NCI-H510A treated with DMSO at 0.1 percent for 48 hours (cell line): ENCODE measurements around the gene BHLHE23.

Experiments
- DNase-seq: peaks from one replicate; lab custom pipeline; 2025; lab: John Stamatoyannopoulos, UW

Gene BHLHE23

DNA sequence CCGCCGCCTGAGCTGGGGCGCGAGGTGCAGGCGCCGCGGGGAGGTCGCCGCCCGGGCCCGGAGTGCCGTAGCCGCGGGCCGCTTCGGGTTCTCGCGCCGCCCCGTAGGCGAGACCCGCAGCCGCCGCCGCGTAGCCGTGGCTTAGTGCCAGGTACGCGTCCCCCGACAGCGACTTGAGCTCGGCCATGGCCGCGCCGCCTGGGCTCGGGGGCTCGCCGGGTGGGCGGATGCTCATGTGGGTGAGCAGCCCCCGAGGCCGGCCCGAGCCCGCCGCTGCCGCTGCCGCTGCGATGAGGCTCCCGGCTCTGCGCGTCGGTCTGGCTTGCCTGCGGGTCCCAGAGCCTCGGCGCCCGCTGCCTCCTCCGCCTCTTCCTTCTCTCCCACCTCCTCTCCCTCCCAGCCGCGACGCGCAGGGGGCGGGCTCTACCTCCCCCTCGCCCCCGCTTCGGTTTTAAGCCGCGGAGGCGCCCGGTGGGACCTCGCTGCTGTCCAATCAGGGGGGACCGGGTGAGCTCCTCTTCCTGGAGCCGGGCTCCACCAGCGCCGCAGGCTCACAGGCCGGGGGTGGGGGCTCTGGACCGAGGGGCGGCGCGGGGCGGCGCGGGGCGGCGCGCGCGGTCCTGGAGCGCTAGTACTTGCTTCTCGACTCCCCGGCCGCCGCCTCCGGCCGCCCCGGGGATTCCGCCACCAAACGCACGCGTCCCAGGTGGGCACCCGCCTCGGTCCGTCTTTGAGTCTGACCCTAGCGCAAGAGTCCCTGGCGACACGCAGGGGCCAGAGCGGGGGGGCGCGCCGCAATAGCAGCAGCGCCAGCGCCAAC, at the start of gene BHLHE23:
TSS of gene BHLHE23 (minus strand) at position 425 of the 820 bp plus-strand sequence. CDS start at position 235, 190 bp downstream.
- DNase-seq: no peak

DNA sequence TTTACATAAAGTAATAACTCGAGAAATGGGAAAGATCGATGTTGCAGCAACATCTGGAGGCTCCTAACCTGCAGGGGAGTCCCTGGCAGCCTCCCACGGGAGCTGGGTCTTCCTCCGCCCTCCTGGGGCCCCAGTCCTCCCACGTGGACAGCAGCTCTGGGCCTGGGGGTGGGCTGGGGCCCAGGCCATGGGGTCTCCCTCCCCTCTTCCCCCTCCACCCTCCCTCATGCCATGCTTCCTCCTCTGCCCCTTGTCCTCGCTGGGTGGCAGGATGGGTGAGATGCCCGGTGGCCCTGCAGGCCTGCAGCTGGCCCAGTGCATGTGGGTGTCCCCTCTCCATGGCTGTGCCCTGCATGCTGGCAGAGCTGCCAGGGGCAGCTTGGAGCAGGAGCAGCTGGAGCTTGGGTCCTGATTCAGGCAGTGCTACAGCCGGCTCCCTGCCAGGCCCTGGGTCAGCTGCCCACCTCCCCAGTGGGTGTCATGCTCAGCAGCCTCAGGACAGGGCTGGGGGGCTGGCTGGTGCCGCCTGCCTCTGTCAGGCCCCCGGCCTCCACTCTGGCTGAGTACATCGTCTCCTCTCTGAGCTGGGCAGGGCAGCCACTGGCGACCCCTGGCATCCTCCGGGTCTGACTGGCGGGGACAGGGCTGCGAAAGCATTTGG, 48.9 kb upstream of the BHLHE23 start:
- DNase-seq: no peak

DNA sequence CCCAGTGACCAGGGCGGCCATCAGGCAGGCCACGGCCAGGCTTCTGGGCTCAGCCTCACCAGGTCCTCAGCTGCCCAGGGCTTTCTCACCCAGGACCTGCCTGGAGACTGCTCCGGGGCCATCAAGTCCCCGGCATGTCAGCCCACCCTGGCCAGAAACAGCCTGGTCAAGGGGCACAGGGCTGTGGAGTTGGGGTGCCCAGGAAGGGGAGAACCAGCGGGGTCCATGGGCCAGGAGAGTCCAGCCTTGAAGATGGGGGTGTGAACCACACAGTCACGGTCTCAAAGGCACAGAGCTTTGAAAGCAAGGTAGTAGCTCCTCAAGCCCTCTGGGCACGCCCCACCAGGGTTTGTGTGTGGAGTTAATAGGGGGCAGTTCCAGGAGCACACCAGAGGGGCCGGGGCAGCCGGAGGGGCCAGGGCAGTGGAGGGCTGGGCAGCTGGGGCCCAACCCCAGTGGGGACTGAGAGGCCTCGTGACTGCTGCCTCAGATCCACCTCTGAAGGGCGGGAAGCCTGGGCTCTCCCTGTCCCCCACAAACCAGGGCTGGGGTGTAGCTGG, 48.0 kb upstream of the BHLHE23 start:
- DNase-seq: no peak

DNA sequence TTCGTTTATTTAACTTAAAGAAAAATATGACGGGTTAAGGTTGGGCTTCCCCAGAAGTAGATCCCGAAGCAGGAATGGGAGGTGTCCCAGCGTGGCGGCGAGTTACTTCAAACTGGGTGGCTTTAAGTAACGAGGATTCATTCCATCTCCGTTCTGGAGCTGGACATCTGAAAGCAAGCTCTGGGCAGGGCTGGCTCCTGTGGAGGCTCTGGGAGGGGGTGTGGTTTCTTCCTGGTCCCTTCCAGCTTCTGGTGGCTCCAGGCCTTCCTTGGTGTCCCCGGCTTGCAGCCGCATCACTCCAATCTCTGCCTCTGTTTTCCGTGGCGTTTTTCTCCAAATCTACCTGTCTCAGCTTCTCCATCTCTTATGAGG, 47.3 kb upstream of the BHLHE23 start:
- no peak for DNase-seq

DNA sequence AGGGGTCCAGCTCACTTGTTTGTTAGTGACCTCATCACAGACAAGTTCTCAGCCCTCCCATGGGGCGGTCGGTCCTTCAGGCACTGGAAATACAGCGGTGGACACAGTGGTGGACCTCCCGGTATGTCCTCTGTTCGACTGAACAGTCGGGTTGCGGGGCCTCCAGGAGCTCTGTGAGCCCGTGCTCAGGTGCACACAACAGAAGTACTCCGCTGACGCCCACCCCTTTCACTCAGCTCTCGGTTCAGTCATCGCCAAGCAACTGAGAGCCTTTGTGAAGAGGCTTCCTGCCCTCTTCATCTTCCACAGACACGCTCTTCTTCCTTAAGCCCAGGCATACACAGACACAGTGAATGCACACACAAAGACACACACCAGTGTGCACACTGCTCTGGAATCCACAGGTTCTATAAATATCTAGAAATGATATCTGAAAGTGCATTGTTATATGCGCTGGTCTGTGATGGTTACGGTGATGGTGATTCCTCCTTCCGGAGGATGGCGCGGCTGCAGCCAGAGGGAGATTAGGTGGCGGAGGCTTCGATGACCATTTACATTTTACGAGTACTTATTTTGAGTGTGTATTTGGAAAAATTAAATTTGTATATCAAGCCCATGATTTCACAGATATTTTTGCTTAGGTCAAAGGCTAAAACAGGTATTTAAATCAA, 46.8 kb upstream of the BHLHE23 start:
- DNase-seq: no peak

DNA sequence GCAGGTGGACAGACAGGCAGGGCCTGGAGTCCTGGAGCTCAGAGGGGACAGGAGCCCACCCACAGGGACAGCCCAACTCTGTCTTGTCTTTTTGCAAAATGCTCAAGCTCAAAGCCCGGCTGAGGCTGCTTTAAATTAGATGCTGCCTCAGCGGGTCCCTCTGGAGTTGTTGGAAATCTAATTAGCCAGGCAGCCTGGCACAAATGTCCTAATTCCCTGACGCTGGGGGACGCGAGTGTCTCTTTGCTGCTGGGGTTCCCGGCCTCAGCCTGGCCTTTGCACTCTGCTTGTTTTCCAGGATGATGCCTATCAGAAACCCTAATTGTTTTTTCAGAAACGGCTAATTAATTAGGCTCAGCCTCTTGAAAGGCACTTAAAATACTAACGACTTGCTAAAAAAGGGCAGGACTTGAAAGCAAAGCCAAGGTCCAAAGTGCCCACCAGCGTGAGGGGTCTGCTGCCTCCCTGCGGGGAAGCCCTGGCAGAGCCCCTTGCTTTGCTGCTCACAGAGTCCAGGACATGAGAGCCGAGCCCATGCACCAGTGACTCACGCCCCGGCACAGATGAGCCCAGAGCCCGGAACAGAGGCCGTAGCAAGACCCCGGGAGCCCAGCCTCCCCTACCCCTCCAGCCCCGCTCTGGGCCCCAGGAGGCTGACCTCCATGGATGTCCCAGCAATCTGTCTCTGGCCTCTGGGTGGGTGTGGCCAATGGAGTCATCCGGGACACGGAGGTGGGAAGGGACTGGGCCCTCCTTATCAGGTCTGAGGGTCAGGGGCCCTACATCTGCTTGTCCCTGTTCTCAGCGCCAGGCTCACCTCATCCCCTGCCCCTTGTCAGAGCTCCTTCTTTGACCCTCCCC, 46.0 kb upstream of the BHLHE23 start:
- DNase-seq: no peak

DNA sequence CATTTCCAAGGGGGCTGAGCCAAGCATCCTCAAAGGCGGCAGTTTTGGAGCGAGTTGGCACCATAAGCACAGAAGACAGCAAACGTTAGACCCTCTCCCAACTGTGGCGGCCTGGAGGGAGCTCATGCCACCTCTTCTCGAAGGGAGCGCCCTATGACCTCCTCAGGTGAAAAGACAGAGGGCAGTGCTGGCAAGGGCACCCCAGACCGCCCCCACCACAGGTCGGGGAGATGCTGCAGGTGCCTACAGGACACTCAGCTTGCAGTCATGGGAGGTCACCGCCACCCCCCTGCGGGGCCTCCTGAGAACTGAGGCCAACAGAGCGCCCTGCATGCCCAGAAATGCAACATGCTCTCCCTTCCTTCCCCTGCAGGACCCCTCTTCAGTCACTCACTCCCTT, 45.1 kb upstream of the BHLHE23 start:
- no peak for DNase-seq

DNA sequence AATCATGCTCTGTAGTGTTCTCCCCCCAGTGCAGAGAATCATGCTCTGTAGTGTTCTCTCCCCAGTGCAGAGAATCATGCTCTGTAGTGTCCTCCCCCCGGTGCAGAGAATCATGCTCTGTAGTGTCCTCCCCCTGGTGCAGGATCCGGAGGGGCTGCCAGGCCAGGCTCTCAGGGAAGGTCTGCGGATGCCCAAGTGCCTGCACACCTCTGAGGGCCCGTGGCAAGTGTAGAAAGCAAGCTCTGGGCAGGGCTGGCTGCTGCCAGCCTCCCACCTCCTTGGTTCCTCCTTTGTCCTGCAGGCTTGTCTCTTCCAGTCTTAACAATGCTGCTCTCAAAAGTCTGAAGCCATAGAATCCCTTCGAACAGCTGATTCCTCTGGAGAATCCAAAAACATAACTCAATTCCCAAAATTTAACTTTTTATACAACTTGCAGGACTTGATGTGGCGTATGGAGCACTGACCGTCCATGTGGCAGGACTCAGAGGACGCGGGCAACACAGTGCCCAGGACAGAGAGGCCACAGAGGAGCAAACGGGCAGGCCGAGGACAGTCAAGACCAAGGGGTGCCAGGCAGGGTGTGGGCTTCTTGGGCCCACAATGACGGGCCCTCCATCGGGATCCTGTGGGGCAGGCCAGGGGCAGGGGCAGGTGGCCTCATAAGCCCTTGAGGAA, 44.6 kb upstream of the BHLHE23 start:
- no peak for DNase-seq

DNA sequence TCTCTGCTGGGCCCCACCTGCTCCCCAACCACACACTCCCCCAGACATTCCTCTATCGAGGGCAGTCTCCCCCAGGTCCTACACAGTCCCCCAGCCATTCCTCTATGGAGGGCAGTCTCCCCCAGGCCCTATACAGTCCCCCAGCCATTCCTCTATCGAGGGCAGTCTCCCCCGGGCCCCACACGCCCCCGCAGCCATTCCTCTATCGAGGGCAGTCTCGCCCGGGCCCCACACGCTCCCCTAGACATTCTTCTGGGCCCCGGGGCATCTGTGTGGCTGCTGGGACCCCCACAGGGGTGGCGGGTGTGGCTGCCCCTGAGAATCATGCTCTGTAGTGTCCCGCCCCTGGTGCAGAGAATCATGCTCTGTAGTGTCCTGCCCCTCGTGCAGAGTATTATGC, 43.6 kb upstream of the BHLHE23 start:
- DNase-seq: no peak

DNA sequence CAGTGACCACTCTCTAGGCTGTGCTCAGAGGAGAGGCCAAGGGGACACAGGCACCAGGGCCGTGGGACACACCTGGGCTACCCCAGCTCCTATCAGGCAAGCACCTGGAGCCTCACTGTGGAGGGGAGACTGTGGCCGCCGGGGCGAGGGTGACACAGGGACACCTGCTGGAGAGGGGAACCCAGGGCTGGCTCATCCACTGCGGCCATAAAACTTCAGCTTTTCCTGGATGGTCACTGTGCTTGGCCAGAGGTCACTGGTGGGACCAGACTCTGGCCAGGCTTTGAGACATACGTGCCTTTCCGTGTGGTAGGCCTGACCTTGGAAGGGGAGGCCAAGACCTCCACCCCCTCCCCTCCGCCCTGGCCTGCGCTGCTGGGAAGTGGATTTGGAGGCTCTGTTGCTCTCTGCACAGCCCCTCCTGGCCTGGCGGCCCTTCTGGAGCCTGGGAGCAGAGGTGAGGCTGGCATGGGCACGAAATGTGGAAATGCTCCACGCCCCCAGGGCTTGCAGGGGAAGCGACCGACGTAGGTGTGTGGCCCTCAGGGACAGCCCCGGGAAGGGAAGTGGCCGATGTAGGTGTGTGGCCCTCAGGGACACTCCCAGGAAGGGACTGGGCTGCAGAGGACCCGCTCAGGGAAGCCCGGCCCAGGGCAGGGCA, 42.9 kb upstream of the BHLHE23 start:
- no peak for DNase-seq

DNA sequence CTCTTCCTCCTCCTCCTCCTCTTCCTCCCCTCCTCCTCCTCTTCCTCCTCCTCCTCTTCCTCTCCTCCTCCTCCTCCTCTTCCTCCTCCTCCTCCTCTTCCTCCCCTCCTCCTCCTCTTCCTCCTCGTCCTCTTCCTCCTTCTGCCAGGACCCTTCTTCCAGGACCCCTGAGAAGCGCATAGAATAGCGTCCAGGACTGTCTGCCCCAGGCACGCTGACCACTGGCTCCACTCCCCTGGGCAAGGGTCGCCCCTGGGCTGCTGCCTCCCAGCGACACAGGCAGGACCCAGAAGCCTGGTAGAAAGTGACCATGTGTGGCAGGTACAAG, 42.4 kb upstream of the BHLHE23 start:
- DNase-seq: no peak

DNA sequence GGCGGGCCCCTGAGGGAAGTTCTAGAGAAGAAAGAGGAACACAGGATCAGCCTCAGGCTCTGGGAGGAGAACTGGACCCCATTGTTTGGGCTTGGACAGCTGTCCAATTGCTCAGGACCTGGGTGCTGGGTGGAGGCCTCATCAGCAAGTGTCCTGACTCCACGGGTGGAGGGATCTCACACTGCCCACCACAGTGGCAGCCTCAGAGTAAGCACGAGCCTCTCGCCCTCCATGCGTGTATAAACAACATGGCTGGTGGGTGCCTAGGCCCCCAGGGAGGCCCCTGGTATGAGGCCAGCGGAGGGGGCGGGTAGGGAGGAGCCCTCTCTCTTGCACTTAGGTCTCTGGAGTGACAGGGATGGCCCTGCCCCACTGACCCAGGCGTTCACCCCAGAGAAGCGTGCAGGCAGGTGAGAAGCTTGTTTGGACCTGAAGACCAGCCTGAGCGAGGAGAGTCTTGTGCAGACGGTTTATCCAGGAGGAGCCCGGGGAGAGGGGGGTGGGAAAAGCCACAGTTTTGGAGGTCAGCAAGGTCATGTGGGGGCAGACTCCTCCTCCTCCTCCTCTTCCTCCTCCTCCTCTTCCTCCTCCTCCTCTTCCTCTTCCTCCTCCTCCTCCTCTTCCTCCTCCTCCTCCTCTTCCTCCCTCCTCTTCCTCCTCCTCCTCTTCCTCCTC, 41.9 kb upstream of the BHLHE23 start:
- no peak for DNase-seq

DNA sequence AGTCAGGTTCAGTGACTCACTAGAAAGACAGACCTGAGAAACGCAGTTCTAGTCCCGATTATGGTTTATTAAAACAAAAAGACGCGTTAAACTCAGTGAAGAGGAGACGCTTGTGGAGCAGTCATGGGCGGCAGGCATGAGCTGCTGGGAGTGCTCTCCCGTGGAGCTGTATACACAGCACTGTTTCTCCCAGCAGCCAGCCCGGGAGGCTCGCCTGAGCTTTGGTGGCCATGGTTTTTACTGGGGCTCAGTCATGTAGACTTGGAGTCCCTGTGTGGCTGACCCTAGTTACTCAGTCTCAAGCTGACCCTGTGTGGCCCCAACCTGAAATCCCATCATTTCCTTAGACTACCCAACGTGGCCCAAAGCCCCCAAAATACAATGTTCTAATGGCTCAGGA, 41.2 kb upstream of the BHLHE23 start:
- DNase-seq: no peak

DNA sequence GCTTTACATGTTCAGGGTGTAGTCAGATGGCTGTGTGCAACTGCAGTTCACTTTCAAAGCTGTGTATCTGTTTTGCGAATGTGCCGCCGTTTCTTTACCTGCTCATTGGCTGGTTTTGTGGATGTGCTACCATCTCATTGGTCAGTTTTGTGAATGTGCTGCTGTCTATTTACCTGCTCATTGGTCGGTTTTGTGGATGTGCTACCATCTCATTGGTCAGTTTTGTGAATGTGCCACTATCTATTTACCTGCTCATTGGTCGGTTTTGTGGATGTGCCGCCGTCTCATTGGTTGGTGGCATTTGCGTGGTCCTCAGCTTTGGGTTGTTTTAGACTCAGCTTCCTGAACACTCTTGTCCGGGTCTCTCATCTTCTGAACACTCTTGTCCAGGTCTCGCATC, 40.5 kb upstream of the BHLHE23 start:
- DNase-seq: no peak

DNA sequence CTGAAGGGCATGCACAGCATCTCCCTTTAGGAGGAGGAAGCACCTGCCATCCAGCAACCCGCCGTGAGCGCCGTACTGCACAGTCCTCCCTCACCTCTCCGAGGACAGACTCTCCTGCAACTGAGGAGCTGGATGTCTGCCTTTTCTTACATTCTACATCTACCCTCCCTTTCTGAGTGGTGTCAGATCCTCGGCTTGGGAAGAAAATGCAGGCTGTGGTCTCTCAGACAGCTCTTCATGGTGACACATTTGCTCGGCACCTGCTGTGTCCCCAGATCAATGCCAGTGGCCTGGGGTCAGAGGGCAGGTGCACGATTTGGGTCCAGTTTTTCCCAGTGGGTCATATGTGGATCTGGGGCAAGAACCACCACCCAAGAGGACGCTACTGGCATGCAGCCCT, 40.1 kb upstream of the BHLHE23 start:
- no peak for DNase-seq

DNA sequence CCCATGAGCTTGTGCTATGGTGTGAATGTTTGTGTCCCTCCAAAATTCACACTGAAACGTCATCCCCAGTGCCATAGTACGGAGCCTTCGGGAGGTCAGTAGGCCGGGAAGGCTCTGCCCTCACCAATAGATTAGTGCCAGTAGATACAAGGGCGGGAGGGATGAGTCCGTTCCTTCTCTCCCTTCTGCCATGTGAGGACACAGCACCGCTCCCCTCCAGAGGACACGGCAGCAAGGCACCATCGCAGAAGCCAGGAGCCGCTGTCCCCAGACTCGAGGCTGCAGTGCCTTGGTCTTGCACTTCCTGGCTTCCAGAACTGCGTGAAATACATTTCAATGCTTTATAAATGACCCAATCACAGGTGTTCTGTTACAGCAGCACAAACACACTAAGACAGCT, 39.2 kb upstream of the BHLHE23 start:
- DNase-seq: no peak

DNA sequence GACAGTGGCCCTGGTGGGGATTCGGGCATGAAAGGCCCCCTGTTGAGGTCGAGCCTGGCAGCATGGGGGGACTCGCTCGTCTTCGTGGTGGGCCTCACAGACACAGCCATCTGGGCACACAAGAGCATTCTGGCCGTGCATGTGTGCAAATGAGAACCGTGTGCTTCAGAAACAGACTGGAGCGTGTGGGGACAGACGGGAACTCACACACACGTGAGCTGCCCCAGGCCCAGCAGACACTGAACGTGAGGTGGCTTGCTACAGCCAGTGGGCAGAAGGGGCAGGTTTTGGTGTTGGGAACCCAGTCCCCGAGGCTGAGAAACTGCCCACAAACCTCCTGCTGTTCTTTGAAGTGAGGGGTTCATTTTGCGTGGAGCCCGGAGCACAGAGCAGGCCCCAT, 38.6 kb upstream of the BHLHE23 start:
- no peak for DNase-seq

DNA sequence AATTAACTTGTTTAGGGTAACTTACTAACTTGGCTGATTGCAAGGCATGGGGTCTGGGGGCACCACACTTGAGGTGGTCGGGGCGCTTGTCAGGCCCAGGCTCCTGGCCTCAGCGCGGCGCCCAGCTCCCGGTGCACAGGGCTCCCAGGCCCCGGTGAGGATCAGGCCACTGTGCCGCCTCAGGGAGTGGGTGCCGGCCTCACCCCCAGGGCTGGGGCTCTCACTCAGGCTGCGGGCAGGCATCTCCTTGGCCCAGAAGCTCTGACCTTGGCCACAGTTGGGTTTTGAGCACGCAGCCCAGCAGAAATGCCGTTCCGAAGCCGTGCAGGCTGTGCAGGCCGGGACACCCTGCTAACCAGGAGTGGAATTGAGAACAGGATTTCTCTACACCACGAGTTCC, 37.8 kb upstream of the BHLHE23 start:
- no peak for DNase-seq

DNA sequence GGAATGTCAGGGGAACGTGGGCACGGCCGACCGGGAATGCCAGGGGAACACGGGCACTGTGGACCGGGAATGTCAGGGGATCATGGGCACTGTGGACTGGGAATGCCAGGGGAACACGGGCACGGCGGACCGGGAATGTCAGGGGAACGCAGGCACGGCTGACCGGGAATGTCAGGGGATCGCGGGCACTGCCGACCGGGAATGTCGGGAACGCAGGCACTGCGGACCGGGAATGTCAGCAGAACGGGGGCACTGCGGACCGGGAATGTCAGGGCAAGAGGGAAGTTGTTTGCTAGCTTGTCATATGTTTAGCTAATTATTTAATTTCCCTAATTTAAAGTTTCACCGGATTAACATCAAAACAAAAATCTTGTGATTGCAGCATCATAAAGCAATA, 37.4 kb upstream of the BHLHE23 start:
- DNase-seq: no peak
